ENCODE data around the gene LRRC8B.
A peak's percentile ranks its signal among the peaks of the same experiment; 100 is the strongest.

Gene LRRC8B

GRCh38 chr1:89548122-89548857, 23.7 kb downstream of the LRRC8B start:
- no peak for ATAC-seq
- Mint-ChIP-seq H3K9me3 (peaks cover 4% of the 10 kb centered on the region), H3K27me3 (peaks cover 2% of the 10 kb centered on the region), H3K36me3 (ENCODE audit: low read depth) (peaks cover 51% of the 10 kb centered on the region), H3K4me3 (no peak overlapping the region), H3K4me1 (peaks cover 90% of the 10 kb centered on the region), H3K27ac (peak overlapping the region; percentile 95)
- no peak for DNase-seq

GRCh38 chr1:89550995-89551394, 26.4 kb downstream of the LRRC8B start:
- no peak overlapping the region for H3K4me3 Mint-ChIP-seq
- H3K4me1 Mint-ChIP-seq, result peaks cover 94% of the 10 kb centered on the region
- peaks cover 65% of the 10 kb centered on the region for H3K36me3 Mint-ChIP-seq (ENCODE audit: low read depth)
- DNase-seq (no peak), ATAC-seq (no peak)
- H3K27me3 Mint-ChIP-seq, result no peaks in the 10 kb centered on the region
- no peaks in the 10 kb centered on the region for H3K9me3 Mint-ChIP-seq
- peak overlapping the region; percentile 61 for H3K27ac Mint-ChIP-seq

- Mint-ChIP-seq H3K9me3 (no peaks in the 10 kb centered on the region), H3K27me3 (no peaks in the 10 kb centered on the region), H3K4me1 (peaks cover 93% of the 10 kb centered on the region), H3K4me3 (peak overlapping the region; percentile 53), H3K36me3 (ENCODE audit: low read depth) (peaks cover 73% of the 10 kb centered on the region), H3K27ac (peak overlapping the region; percentile 81)
- no peak for DNase-seq
- ATAC-seq, result no peak
These were observed 27.9 kb downstream of the LRRC8B start for GRCh38 chr1:89552471-89553081.

GRCh38 chr1:89553157-89553556, 28.5 kb downstream of the LRRC8B start:
- Mint-ChIP-seq H3K36me3 (ENCODE audit: low read depth) (peaks cover 79% of the 10 kb centered on the region), H3K27me3 (no peaks in the 10 kb centered on the region), H3K27ac (peak overlapping the region; percentile 81), H3K4me3 (no peak overlapping the region), H3K4me1 (peaks cover 91% of the 10 kb centered on the region), H3K9me3 (no peaks in the 10 kb centered on the region)
- DNase-seq, result no peak
- no peak for ATAC-seq

- Mint-ChIP-seq H3K4me3 (peak overlapping the region; percentile 0), H3K36me3 (ENCODE audit: low read depth) (peaks cover 79% of the 10 kb centered on the region), H3K9me3 (peaks cover 5% of the 10 kb centered on the region), H3K27ac (peak overlapping the region; percentile 76), H3K27me3 (no peaks in the 10 kb centered on the region), H3K4me1 (peaks cover 70% of the 10 kb centered on the region)
- ATAC-seq (peak; percentile 69), DNase-seq (no peak)
These were observed 30.9 kb downstream of the LRRC8B start for GRCh38 chr1:89555550-89555949.

GRCh38 chr1:89556726-89557444, 32.3 kb downstream of the LRRC8B start:
- H3K9me3 Mint-ChIP-seq, result peaks cover 5% of the 10 kb centered on the region
- peaks cover 75% of the 10 kb centered on the region for H3K36me3 Mint-ChIP-seq (ENCODE audit: low read depth)
- peaks cover 58% of the 10 kb centered on the region for H3K4me1 Mint-ChIP-seq
- ATAC-seq (no peak), DNase-seq (no peak)
- H3K4me3 Mint-ChIP-seq, result no peak overlapping the region
- H3K27ac Mint-ChIP-seq, result peak overlapping the region; percentile 76
- H3K27me3 Mint-ChIP-seq, result no peaks in the 10 kb centered on the region

- H3K27me3 Mint-ChIP-seq, result no peaks in the 10 kb centered on the region
- ATAC-seq (no peak), DNase-seq (no peak)
- no peak overlapping the region for H3K4me3 Mint-ChIP-seq
- peaks cover 55% of the 10 kb centered on the region for H3K4me1 Mint-ChIP-seq
- H3K9me3 Mint-ChIP-seq, result peaks cover 5% of the 10 kb centered on the region
- peaks cover 80% of the 10 kb centered on the region for H3K36me3 Mint-ChIP-seq (ENCODE audit: low read depth)
- peak overlapping the region; percentile 76 for H3K27ac Mint-ChIP-seq
These were observed 32.8 kb downstream of the LRRC8B start for GRCh38 chr1:89557445-89557825.

- ATAC-seq (peak; percentile 68), DNase-seq (no peak)
- peak overlapping the region; percentile 26 for H3K27ac Mint-ChIP-seq
- peaks cover 5% of the 10 kb centered on the region for H3K9me3 Mint-ChIP-seq
- no peaks in the 10 kb centered on the region for H3K27me3 Mint-ChIP-seq
- peaks cover 77% of the 10 kb centered on the region for H3K36me3 Mint-ChIP-seq (ENCODE audit: low read depth)
- H3K4me1 Mint-ChIP-seq, result peaks cover 53% of the 10 kb centered on the region
- no peak overlapping the region for H3K4me3 Mint-ChIP-seq
These were observed 33.3 kb downstream of the LRRC8B start for GRCh38 chr1:89557956-89558355.

GRCh38 chr1:89563957-89564604, 39.5 kb downstream of the LRRC8B start:
- no peak overlapping the region for H3K27ac Mint-ChIP-seq
- H3K4me3 Mint-ChIP-seq, result no peak overlapping the region
- ATAC-seq (no peak), DNase-seq (no peak)
- H3K36me3 Mint-ChIP-seq (ENCODE audit: low read depth), result peaks cover 55% of the 10 kb centered on the region
- no peaks in the 10 kb centered on the region for H3K27me3 Mint-ChIP-seq
- peaks cover 21% of the 10 kb centered on the region for H3K4me1 Mint-ChIP-seq
- H3K9me3 Mint-ChIP-seq, result peaks cover 5% of the 10 kb centered on the region

GRCh38 chr1:89565521-89565920, 40.9 kb downstream of the LRRC8B start:
- Mint-ChIP-seq H3K36me3 (ENCODE audit: low read depth) (peaks cover 60% of the 10 kb centered on the region), H3K4me3 (no peak overlapping the region), H3K4me1 (peaks cover 26% of the 10 kb centered on the region), H3K9me3 (no peaks in the 10 kb centered on the region), H3K27ac (no peak overlapping the region), H3K27me3 (no peaks in the 10 kb centered on the region)
- DNase-seq (no peak), ATAC-seq (no peak)

GRCh38 chr1:89566761-89567174, 42.1 kb downstream of the LRRC8B start:
- Mint-ChIP-seq H3K4me1 (peaks cover 32% of the 10 kb centered on the region), H3K27ac (no peak overlapping the region), H3K9me3 (no peaks in the 10 kb centered on the region), H3K36me3 (ENCODE audit: low read depth) (peaks cover 71% of the 10 kb centered on the region), H3K4me3 (no peak overlapping the region), H3K27me3 (no peaks in the 10 kb centered on the region)
- no peak for DNase-seq
- ATAC-seq, result no peak

GRCh38 chr1:89567797-89568196, 43.2 kb downstream of the LRRC8B start:
- Mint-ChIP-seq H3K27me3 (no peaks in the 10 kb centered on the region), H3K9me3 (no peaks in the 10 kb centered on the region), H3K36me3 (ENCODE audit: low read depth) (peaks cover 72% of the 10 kb centered on the region), H3K4me3 (no peak overlapping the region), H3K4me1 (peaks cover 31% of the 10 kb centered on the region), H3K27ac (no peak overlapping the region)
- no peak for ATAC-seq
- DNase-seq, result no peak

GRCh38 chr1:89573410-89573809, 48.8 kb downstream of the LRRC8B start:
- H3K4me1 Mint-ChIP-seq, result peaks cover 18% of the 10 kb centered on the region
- H3K9me3 Mint-ChIP-seq, result no peaks in the 10 kb centered on the region
- H3K27ac Mint-ChIP-seq, result no peak overlapping the region
- H3K27me3 Mint-ChIP-seq, result no peaks in the 10 kb centered on the region
- no peak for ATAC-seq
- no peak overlapping the region for H3K4me3 Mint-ChIP-seq
- no peak for DNase-seq
- peaks cover 72% of the 10 kb centered on the region for H3K36me3 Mint-ChIP-seq (ENCODE audit: low read depth)

GRCh38 chr1:89574621-89575020, 50.0 kb downstream of the LRRC8B start:
- no peak for ATAC-seq
- DNase-seq, result no peak
- Mint-ChIP-seq H3K36me3 (ENCODE audit: low read depth) (peaks cover 67% of the 10 kb centered on the region), H3K9me3 (no peaks in the 10 kb centered on the region), H3K4me1 (peaks cover 24% of the 10 kb centered on the region), H3K27ac (no peak overlapping the region), H3K27me3 (no peaks in the 10 kb centered on the region), H3K4me3 (no peak overlapping the region)
